Karpas-422 (cell line): ENCODE data around the gene SAPCD2. TPM values are rescaled to one million over a fixed set of nuclear protein-coding genes. Genes with fewer than 3 reads are reported as not detected.
A peak's percentile ranks its signal among the peaks of the same experiment; 100 is the strongest.

Experiments used
- DNase-seq: peaks from one replicate; pipeline ENCODE4 v3.0.0-alpha.2; 2015
- H2AFZ ChIP-seq: fragments of 200-600 bp; sonication (generic); 2 replicates; pipeline ENCODE4 v1.6.1; 2014; ENCODE audit warnings: antibody characterized with exemption, low read length, mixed read lengths
- H3K27ac ChIP-seq: fragments of 200-600 bp; sonication (generic); 2 replicates; pipeline ENCODE4 v1.5.1; 2014; ENCODE audit warnings: mild to moderate bottlenecking, low read length, moderate library complexity
- H3K27me3 ChIP-seq: fragments of 200-600 bp; sonication (generic); 2 replicates; pipeline ENCODE4 v1.6.1; 2014; ENCODE audit warnings: low read length, mixed read lengths
- H3K36me3 ChIP-seq: fragments of 200-600 bp; sonication (generic); 2 replicates; pipeline ENCODE4 v1.6.1; 2014; ENCODE audit warnings: low read length, mixed read lengths; ENCODE audit not compliant: insufficient read depth
- H3K4me1 ChIP-seq: fragments of 200-600 bp; sonication (generic); 2 replicates; pipeline ENCODE4 v1.6.1; 2014; ENCODE audit warnings: mild to moderate bottlenecking, low read length, mixed read lengths
- H3K4me2 ChIP-seq: fragments of 200-600 bp; sonication (generic); 2 replicates; pipeline ENCODE4 v1.6.1; 2014; ENCODE audit warnings: low read length, low read depth, mild to moderate bottlenecking; ENCODE audit not compliant: poor library complexity, severe bottlenecking
- H3K4me3 ChIP-seq: fragments of 200-600 bp; sonication (generic); 2 replicates; pipeline ENCODE4 v1.5.1; 2014; ENCODE audit warnings: mild to moderate bottlenecking, antibody characterized with exemption, low read length, mixed read lengths
- H3K79me2 ChIP-seq: fragments of 200-600 bp; sonication (generic); 2 replicates; pipeline ENCODE4 v1.6.1; 2014; ENCODE audit warnings: mild to moderate bottlenecking, low read length, mixed read lengths
- H3K9ac ChIP-seq: fragments of 200-600 bp; sonication (generic); 2 replicates; pipeline ENCODE4 v1.6.0; 2014; ENCODE audit warnings: low read length
- H3K9me2 ChIP-seq: fragments of 200-600 bp; sonication (generic), shearing (Covaris generic); replicated peaks from 2 replicates; pipeline ENCODE4 v1.6.0; 2014; ENCODE audit warnings: mild to moderate bottlenecking, low read length, moderate library complexity; ENCODE audit not compliant: insufficient read depth
- H3K9me3 ChIP-seq: fragments of 300-700, 200-600 bp; sonication (generic); 2 replicates; pipeline ENCODE4 v1.6.1; 2014; ENCODE audit warnings: low read length, mixed read lengths
- H4K20me1 ChIP-seq: fragments of 200-600 bp; sonication (generic); 2 replicates; pipeline ENCODE4 v1.6.1; 2014; ENCODE audit warnings: mild to moderate bottlenecking, antibody characterized with exemption, low read length, low read depth; ENCODE audit not compliant: insufficient read depth
- total RNA-seq: library from RNA; depleted of rRNA; stranded (reverse); fragments of >200 nt; shearing (Covaris generic); gene quantifications from 2 replicates; pipeline ENCODE4 v1.2.3, GENCODE V29; 2014; ENCODE audit warnings: low replicate concordance

Gene SAPCD2
- total RNA-seq, 1 experiment from 2014 or later, result 18.6 TPM

DNA sequence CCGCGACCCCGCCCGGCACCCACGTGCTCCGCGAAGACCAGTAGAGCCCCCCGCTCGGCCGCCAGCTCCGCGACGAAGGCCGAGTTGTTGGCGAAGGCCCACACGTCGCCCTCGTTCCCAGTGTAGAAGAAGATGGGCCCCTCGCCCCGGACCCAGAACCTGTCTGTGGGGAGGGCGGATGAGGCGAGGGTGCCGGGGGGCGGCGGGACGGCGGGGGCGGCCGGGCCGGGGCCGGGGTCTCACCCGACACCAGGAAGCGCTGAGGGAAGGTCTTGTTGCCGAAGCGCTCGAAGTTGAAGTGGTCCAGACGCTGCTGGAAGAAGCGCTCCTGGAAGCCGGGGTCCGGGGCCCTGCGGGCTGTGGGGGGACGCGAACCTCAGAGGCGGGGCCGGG, 43.9 kb upstream of the SAPCD2 start:
- no peak for DNase-seq
- H3K9me3 ChIP-seq, result no peaks in the 10 kb centered on the region
- H3K4me2 ChIP-seq, result peak overlapping the region; percentile 78
- no peaks in the 10 kb centered on the region for H3K36me3 ChIP-seq
- H3K79me2 ChIP-seq, result peaks cover 5% of the 10 kb centered on the region; the same call in 1 of the 2 replicates
- peaks cover 26% of the 10 kb centered on the region for H3K4me1 ChIP-seq
- H3K27ac ChIP-seq, result no peak overlapping the region
- H3K27me3 ChIP-seq, result no peaks in the 10 kb centered on the region
- H4K20me1 ChIP-seq, result no peaks in the 10 kb centered on the region
- H3K9me2 ChIP-seq, result no peaks in the 10 kb centered on the region
- H3K9ac ChIP-seq, result peak overlapping the region; percentile 81
- no peak overlapping the region for H2AFZ ChIP-seq
- peak overlapping the region; percentile 82 for H3K4me3 ChIP-seq

DNA sequence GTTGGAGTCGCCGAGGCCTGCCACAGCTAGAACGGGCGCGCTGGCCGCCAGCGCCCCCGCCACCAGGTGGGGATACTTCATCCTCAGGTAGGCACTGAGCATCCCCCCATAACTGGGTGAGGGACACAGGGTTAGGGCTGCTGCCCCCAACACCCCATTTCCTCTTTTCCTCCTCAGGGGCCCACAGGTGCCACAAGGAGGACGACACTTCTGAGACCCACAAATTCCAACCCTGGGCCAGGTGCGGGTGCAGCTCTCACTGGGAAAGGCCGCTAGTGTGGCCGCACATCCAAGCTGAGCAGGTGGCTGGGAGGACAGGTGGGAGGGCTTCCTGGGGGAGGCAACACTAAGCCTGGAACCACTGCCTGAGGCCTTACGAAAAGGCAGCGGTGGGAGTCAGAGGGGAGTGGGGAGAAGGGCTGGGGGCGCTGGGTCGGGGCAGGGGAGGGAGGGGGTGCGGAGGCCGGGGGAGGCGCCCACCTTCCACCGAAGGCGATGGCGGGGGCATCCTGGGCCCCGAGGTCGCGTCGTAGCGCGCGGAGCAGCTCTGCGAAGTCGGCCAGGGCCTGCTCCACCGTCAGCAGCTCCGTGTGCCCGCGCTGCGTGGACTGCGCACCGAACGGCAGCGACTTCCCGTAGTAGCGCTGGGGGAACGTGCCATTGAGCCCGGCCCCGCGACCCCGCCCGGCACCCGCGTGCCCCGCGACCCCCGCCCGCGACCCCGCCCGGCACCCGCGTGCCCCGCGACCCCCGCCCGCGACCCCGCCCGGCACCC, 43.2 kb upstream of the SAPCD2 start:
- H3K4me3 ChIP-seq, result peak overlapping the region; percentile 49; the same call in 1 of the 2 replicates
- peak overlapping the region; percentile 56 for H3K4me2 ChIP-seq
- no peak overlapping the region for H2AFZ ChIP-seq
- 0 out of 2 replicates have a peak, but pooled peaks cover 3% of the 10 kb centered on the region for H4K20me1 ChIP-seq
- peaks cover 21% of the 10 kb centered on the region for H3K4me1 ChIP-seq
- H3K27ac ChIP-seq, result no peak overlapping the region
- no peaks in the 10 kb centered on the region for H3K9me3 ChIP-seq
- peak overlapping the region; percentile 66 for H3K9ac ChIP-seq
- H3K27me3 ChIP-seq, result no peaks in the 10 kb centered on the region
- H3K36me3 ChIP-seq, result no peaks in the 10 kb centered on the region
- DNase-seq, result peak; percentile 72
- peaks cover 5% of the 10 kb centered on the region; the same call in 1 of the 2 replicates for H3K79me2 ChIP-seq
- no peaks in the 10 kb centered on the region for H3K9me2 ChIP-seq

DNA sequence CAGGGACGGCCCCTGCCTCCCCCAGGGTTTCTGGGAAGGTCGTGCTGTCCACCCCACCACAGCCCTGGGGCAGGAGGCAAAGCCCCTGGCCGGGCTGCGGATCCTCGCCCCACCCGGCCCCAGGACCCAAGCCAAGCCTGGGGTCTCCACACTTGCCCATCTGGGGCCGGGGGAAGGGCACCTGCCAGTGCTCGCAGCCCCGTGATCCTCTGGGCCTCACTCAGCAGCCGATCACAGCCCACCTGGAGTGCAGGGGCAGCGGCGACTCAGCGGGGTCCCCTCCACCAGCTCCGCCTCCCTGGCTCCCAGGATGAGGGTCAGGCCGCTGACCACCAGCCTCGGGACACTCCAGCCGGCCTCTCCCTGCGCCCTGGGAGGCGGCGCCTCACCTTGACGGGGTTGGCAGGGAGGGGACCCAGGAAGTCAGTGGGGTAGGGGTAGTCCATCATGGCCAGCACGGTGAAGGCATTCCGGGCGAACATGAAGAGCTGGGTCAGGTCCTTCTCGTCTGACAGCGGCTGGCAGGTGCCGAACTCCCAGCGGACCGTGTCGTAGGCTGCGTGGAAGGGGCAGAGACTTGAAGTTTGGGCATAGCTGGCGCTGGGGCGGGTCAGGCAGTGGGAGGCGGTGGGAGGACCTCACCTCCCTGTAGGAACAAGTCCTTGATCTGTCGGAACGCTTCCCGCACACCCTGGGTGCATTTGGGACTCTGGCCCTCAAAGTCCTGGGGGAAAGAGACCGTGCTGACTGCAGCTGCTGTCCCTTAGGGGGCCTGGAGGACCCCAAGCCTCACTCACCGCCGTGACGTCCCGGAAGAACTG, 42.4 kb upstream of the SAPCD2 start:
- peak overlapping the region; percentile 56 for H3K4me2 ChIP-seq
- DNase-seq, result no peak
- no peak overlapping the region for H2AFZ ChIP-seq
- H4K20me1 ChIP-seq, result 0 out of 2 replicates have a peak, but pooled peaks cover 3% of the 10 kb centered on the region
- no peaks in the 10 kb centered on the region for H3K9me2 ChIP-seq
- no peaks in the 10 kb centered on the region for H3K27me3 ChIP-seq
- peaks cover 21% of the 10 kb centered on the region for H3K4me1 ChIP-seq
- H3K36me3 ChIP-seq, result no peaks in the 10 kb centered on the region
- H3K9me3 ChIP-seq, result no peaks in the 10 kb centered on the region
- peaks cover 5% of the 10 kb centered on the region; the same call in 1 of the 2 replicates for H3K79me2 ChIP-seq
- peak overlapping the region; percentile 66; the same call in 1 of the 2 replicates for H3K9ac ChIP-seq
- peak overlapping the region; percentile 49; the same call in 1 of the 2 replicates for H3K4me3 ChIP-seq
- no peak overlapping the region for H3K27ac ChIP-seq

DNA sequence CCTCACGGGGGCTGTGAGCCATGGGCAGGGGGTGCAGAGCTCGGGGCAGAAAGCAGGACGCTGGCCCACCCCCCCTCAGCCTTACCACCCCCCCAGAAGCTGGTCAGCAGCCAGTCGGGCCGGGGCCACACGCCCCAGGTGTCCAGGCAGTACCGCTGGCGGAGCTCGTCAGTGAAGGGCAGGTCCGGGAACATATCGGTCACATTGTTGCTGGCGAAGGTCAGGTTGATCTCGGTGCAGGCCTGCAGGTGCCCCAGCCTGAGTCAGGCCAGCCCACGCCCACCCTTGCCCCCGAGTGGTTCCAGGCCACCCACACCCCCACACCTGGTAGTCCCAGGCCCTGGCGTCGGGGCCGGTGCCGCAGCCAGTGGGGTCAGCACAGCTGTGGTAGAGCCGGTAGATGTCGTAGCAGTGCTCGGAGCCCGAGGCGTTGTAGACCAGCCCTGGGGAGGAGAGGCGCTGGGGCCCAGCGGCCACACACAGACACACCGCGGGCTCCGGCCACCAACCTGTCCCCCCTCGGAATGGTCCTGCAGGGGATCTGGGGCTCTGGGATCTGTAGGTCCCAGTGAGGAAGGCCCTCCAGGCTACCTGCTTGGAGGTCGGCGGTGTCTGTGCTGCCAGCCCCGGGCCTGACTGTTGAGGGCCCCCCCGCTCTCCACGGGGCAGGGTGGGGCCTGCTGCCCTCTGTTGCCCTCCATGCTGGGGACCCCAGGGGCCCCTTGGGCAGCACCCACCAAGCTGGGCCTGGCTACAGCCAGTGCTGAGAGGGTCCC, 41.6 kb upstream of the SAPCD2 start:
- no peaks in the 10 kb centered on the region for H3K36me3 ChIP-seq
- H3K4me2 ChIP-seq, result no peak overlapping the region
- H4K20me1 ChIP-seq, result 0 out of 2 replicates have a peak, but pooled peaks cover 3% of the 10 kb centered on the region
- H3K27me3 ChIP-seq, result no peaks in the 10 kb centered on the region
- H2AFZ ChIP-seq, result no peak overlapping the region
- no peak overlapping the region for H3K9ac ChIP-seq
- H3K4me1 ChIP-seq, result peaks cover 21% of the 10 kb centered on the region
- no peak overlapping the region for H3K4me3 ChIP-seq
- peaks cover 5% of the 10 kb centered on the region; the same call in 1 of the 2 replicates for H3K79me2 ChIP-seq
- no peak for DNase-seq
- no peaks in the 10 kb centered on the region for H3K9me2 ChIP-seq
- H3K27ac ChIP-seq, result no peak overlapping the region
- no peaks in the 10 kb centered on the region for H3K9me3 ChIP-seq

DNA sequence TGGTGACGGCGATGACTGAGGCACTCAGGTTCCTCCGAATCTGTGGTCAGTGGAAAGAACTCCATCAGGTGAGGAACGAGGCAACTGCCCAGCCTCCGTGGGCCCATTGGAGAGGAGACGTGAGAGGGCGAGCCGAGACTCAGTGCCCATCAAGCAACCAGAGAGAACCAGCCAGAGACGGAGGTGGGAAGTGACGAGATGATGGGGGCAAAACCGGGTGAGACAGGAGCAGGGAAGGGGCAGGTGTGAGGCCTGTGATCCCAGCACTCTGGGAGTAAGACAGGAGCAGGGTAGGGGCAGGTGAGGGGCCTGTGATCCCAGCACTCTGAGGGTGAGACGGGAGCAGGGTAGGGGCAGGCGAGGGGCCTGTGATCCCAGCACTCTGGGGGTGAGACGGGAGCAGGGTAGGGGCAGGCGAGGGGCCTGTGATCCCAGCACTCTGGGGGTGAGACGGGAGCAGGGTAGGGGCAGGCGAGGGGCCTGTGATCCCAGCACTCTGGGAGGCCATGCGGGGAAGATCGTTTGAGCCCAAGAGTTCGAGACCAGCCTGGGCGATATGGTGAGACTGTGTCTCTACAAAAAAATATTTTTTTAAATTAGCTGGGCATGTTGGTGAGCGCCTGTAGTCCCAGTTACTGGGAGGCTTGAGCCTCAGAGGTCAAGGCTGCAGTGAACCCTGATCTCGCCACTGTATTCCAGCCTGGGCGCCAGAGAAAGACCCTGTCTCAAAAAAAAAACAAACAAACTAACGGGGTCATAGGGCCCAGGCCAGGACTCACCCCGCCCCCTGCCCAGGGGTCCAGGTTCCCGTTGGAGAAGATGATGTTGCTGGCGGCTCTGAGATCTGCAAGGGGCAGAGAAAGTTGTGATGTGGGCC, 40.8 kb upstream of the SAPCD2 start:
- Histone ChIP-seq H3K4me3 (no peak overlapping the region), H3K27me3 (no peaks in the 10 kb centered on the region), H3K9me2 (no peaks in the 10 kb centered on the region), H4K20me1 (0 out of 2 replicates have a peak, but pooled peaks cover 3% of the 10 kb centered on the region), H3K9ac (no peak overlapping the region), H3K4me1 (peaks cover 21% of the 10 kb centered on the region), H2AFZ (no peak overlapping the region), H3K4me2 (no peak overlapping the region), H3K9me3 (no peaks in the 10 kb centered on the region), H3K79me2 (peaks cover 5% of the 10 kb centered on the region; the same call in 1 of the 2 replicates), H3K27ac (no peak overlapping the region), H3K36me3 (no peaks in the 10 kb centered on the region)
- DNase-seq, result no peak

DNA sequence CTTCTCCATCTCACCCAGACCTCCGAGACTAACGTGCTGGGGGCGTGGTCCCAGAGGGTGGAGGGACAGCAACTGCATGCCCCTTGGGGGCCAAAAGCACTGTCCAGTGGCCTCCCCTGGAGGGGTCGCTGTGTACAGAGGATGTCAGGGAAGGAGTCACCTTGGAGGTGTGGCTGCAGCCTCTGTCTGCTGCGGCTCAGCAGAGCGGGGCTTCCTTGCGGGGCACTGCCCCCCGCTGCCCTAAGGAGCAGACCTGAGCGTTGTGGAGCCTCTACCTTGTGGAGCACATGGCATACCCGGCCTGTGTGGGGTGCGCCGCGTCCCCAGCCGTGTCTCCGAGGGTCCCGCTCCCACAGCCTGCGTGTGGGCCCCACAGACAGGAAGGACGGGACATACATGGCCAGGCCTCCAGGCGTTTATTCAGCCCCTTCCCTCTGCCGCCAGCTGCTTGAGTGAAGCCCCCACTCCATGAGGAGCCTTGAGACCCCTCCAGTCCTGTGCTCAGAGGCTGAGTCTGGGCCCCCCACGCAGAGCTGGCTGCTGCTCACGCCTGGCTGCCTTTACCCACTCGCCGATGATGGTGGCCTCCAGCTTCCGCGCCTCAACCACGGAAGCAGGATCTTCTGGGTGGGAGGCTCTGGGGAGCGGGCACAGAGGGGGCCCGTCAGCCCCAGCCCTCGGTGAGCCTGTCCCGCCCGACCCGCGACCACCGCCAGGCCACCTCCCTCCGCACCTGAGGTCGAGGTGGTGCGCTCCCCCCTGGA, 40.0 kb upstream of the SAPCD2 start:
- Histone ChIP-seq H3K27ac (no peak overlapping the region), H3K4me2 (no peak overlapping the region), H3K27me3 (no peaks in the 10 kb centered on the region), H4K20me1 (0 out of 2 replicates have a peak, but pooled peaks cover 3% of the 10 kb centered on the region), H2AFZ (no peak overlapping the region), H3K9me2 (no peaks in the 10 kb centered on the region), H3K4me1 (peaks cover 19% of the 10 kb centered on the region), H3K9ac (no peak overlapping the region), H3K36me3 (no peaks in the 10 kb centered on the region), H3K79me2 (peaks cover 5% of the 10 kb centered on the region; the same call in 1 of the 2 replicates), H3K4me3 (no peak overlapping the region), H3K9me3 (no peaks in the 10 kb centered on the region)
- DNase-seq, result no peak
